ENCODE results near the gene ANKRD6.

GRCh38 chr6:89678531-89678930 is 245.6 kb downstream of the ANKRD6 start:
- TF ChIP-seq CTCF (IDR thresholded peaks at IDR 0.05) (no peak), EP300 (IDR thresholded peaks at IDR 0.05; ENCODE audit: low read depth) (no peak)
